Measurements from ENCODE around the gene DGCR6.
"Not testable (repeated sequence)": the region's sequence is repeated elsewhere in the genome, so short reads cannot be mapped to it uniquely, and the experiment has no call there.

DNA sequence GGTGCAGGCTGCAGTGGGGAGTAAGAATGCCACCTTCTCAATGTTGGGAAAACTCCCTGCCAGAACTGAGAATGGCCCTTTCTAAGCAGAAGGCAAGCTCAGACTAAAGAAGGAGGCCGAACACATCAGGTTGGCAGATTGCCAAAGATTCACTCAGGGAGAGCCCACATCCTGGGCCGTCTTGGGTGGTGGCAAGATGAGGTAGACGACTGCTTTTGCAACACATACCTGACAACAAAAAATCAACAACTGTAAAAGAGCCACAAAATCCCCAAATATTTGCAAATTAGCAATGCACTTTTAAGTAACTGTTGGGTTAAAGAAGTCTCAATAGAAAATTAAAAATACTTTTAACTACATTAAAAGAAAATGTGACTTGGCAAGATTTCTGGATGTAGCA is 24.9 kb upstream of the DGCR6 start:
- TF ChIP-seq, protein P1, sequence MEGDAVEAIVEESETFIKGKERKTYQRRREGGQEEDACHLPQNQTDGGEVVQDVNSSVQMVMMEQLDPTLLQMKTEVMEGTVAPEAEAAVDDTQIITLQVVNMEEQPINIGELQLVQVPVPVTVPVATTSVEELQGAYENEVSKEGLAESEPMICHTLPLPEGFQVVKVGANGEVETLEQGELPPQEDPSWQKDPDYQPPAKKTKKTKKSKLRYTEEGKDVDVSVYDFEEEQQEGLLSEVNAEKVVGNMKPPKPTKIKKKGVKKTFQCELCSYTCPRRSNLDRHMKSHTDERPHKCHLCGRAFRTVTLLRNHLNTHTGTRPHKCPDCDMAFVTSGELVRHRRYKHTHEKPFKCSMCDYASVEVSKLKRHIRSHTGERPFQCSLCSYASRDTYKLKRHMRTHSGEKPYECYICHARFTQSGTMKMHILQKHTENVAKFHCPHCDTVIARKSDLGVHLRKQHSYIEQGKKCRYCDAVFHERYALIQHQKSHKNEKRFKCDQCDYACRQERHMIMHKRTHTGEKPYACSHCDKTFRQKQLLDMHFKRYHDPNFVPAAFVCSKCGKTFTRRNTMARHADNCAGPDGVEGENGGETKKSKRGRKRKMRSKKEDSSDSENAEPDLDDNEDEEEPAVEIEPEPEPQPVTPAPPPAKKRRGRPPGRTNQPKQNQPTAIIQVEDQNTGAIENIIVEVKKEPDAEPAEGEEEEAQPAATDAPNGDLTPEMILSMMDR (IDR thresholded peaks at IDR 0.05) = not testable (repeated sequence)
- not testable (repeated sequence) for TF ChIP-seq POLR2A (IDR thresholded peaks at IDR 0.05)

Measured in body of pancreas (tissue), 4 donors.